Nephron progenitor cell (in vitro differentiated cells): ENCODE data around the gene EIF4E2.

ENCODE experiments used
- DNase-seq: peaks from one replicate; pipeline ENCODE4 v3.0.0; 2021
- H3K27ac Mint-ChIP-seq: 2 replicates; pipeline ENCODE4 v1.8.0; 2021; ENCODE audit warnings: mild to moderate bottlenecking, moderate library complexity, mixed read lengths
- H3K27me3 Mint-ChIP-seq: 2 replicates; pipeline ENCODE4 v1.8.0; 2021; ENCODE audit warnings: mild to moderate bottlenecking, low read depth, mixed read lengths; ENCODE audit not compliant: poor library complexity
- H3K36me3 Mint-ChIP-seq: 2 replicates; pipeline ENCODE4 v1.8.0; 2021; ENCODE audit warnings: low read depth, mixed read lengths
- H3K4me1 Mint-ChIP-seq: 2 replicates; pipeline ENCODE4 v1.8.0; 2021; ENCODE audit warnings: mixed read lengths
- H3K4me3 Mint-ChIP-seq: 2 replicates; pipeline ENCODE4 v1.8.0; 2021; ENCODE audit warnings: mild to moderate bottlenecking, moderate library complexity, mixed read lengths
- H3K9me3 Mint-ChIP-seq: 2 replicates; pipeline ENCODE4 v1.8.0; 2021; ENCODE audit warnings: mild to moderate bottlenecking, moderate library complexity, mixed read lengths
- CTCF ChIP-seq: fragments of 200-600 bp; sonication (generic); IDR thresholded peaks from 2 replicates; pipeline ENCODE4 v1.5.0; 2021; ENCODE audit warnings: antibody characterized with exemption

EIF4E2 gene

GRCh38 chr2:232598293-232598692 is 47.8 kb downstream of the EIF4E2 start:
- Mint-ChIP-seq H3K4me3 (no peak overlapping the region), H3K27ac (no peak overlapping the region), H3K4me1 (peaks cover 7% of the 10 kb centered on the region), H3K9me3 (no peaks in the 10 kb centered on the region), H3K36me3 (no peaks in the 10 kb centered on the region), H3K27me3 (peaks cover 30% of the 10 kb centered on the region)
- no peak for TF ChIP-seq CTCF
- DNase-seq, result no peak

- H3K9me3 Mint-ChIP-seq, result no peaks in the 10 kb centered on the region
- H3K27me3 Mint-ChIP-seq, result peaks cover 40% of the 10 kb centered on the region
- no peaks in the 10 kb centered on the region for H3K36me3 Mint-ChIP-seq
- H3K4me1 Mint-ChIP-seq, result peaks cover 7% of the 10 kb centered on the region
- no peak overlapping the region for H3K4me3 Mint-ChIP-seq
- TF ChIP-seq CTCF, result no peak
- no peak for DNase-seq
- H3K27ac Mint-ChIP-seq, result no peak overlapping the region
Measured at GRCh38 chr2:232600053-232600773, 49.7 kb downstream of the EIF4E2 start.

- H3K9me3 Mint-ChIP-seq, result no peaks in the 10 kb centered on the region
- no peak overlapping the region for H3K27ac Mint-ChIP-seq
- H3K27me3 Mint-ChIP-seq, result peaks cover 42% of the 10 kb centered on the region
- no peak overlapping the region for H3K4me3 Mint-ChIP-seq
- TF ChIP-seq CTCF, result no peak
- no peaks in the 10 kb centered on the region for H3K36me3 Mint-ChIP-seq
- peaks cover 7% of the 10 kb centered on the region for H3K4me1 Mint-ChIP-seq
- DNase-seq, result no peak
Measured at GRCh38 chr2:232603283-232603682, 52.8 kb downstream of the EIF4E2 start.

GRCh38 chr2:232604535-232604934 is 54.0 kb downstream of the EIF4E2 start:
- H3K27ac Mint-ChIP-seq, result no peak overlapping the region
- H3K36me3 Mint-ChIP-seq, result no peaks in the 10 kb centered on the region
- DNase-seq, result no peak
- H3K4me3 Mint-ChIP-seq, result no peak overlapping the region
- H3K9me3 Mint-ChIP-seq, result no peaks in the 10 kb centered on the region
- no peak for TF ChIP-seq CTCF
- peaks cover 3% of the 10 kb centered on the region for H3K4me1 Mint-ChIP-seq
- H3K27me3 Mint-ChIP-seq, result peaks cover 41% of the 10 kb centered on the region

- H3K4me3 Mint-ChIP-seq, result no peak overlapping the region
- no peaks in the 10 kb centered on the region for H3K9me3 Mint-ChIP-seq
- H3K27ac Mint-ChIP-seq, result no peak overlapping the region
- no peaks in the 10 kb centered on the region for H3K36me3 Mint-ChIP-seq
- peaks cover 27% of the 10 kb centered on the region for H3K27me3 Mint-ChIP-seq
- DNase-seq, result no peak
- no peaks in the 10 kb centered on the region for H3K4me1 Mint-ChIP-seq
- TF ChIP-seq CTCF, result no peak
Measured at GRCh38 chr2:232607011-232607410, 56.5 kb downstream of the EIF4E2 start.

GRCh38 chr2:232609607-232610006 is 59.1 kb downstream of the EIF4E2 start:
- DNase-seq, result no peak
- Mint-ChIP-seq H3K4me3 (no peak overlapping the region), H3K27ac (no peak overlapping the region), H3K36me3 (no peaks in the 10 kb centered on the region), H3K9me3 (no peaks in the 10 kb centered on the region), H3K4me1 (peaks cover 4% of the 10 kb centered on the region), H3K27me3 (peaks cover 12% of the 10 kb centered on the region)
- TF ChIP-seq CTCF, result no peak
